Measurements from ENCODE around the gene ERP27.

Gene ERP27

DNA sequence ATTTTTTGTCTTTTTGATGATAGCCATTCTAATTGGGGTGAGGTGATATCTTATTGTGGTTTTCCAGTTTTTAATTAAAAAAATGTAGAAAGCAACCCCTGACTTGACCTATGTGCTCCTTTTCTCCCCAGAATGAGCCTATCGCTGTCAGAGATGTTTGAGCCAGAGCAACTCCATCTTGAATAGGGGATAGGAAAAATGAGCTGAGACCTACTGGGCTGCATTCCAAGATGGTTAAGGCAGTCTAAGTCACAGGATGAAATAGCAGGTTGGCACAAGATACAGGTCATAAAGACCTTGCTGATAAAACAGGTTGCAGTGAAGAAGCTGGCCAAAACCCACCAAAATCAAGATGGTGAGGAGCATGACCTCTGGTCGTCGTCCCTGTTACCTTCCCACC, 13.8 kb downstream of the ERP27 start:
- Histone ChIP-seq H3K9me3 (ENCODE audit: control insufficient read depth, low read length) (no peaks in the 10 kb centered on the region), H3K27me3 (ENCODE audit: control insufficient read depth, insufficient read depth, low read length) (no peaks in the 10 kb centered on the region), H3K36me3 (ENCODE audit: control insufficient read depth, insufficient read depth, low read length) (peaks cover 2% of the 10 kb centered on the region), H3K79me2 (no peaks in the 10 kb centered on the region), H3K4me3 (ENCODE audit: low read depth, low read length) (no peak overlapping the region), H3K4me1 (no peaks in the 10 kb centered on the region), H3K27ac (no peak overlapping the region), H3K9ac (no peak overlapping the region), H2AFZ (no peak overlapping the region), H3K4me2 (ENCODE audit: low read length) (no peak overlapping the region)
- TF ChIP-seq, protein P1, sequence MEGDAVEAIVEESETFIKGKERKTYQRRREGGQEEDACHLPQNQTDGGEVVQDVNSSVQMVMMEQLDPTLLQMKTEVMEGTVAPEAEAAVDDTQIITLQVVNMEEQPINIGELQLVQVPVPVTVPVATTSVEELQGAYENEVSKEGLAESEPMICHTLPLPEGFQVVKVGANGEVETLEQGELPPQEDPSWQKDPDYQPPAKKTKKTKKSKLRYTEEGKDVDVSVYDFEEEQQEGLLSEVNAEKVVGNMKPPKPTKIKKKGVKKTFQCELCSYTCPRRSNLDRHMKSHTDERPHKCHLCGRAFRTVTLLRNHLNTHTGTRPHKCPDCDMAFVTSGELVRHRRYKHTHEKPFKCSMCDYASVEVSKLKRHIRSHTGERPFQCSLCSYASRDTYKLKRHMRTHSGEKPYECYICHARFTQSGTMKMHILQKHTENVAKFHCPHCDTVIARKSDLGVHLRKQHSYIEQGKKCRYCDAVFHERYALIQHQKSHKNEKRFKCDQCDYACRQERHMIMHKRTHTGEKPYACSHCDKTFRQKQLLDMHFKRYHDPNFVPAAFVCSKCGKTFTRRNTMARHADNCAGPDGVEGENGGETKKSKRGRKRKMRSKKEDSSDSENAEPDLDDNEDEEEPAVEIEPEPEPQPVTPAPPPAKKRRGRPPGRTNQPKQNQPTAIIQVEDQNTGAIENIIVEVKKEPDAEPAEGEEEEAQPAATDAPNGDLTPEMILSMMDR (IDR thresholded peaks at IDR 0.05): no peak

DNA sequence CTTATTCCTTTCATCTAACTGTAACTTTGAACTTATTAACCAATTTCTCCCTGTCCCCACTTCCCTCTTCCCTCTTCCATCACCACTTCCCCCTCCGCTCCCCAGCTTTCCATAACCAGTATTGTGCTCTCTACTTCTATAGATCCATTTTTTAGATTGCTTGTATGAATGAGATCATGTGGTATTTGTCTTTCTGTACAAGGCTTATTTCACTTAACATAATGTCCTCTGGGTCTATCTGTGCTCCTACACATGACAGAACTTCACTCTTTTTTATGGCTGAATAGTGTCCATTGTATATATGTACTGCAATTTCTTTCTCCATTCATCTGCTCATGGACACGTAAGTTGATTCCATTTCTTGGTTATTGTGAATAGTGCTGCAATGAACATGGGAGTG, 14.4 kb downstream of the ERP27 start:
- H3K9me3 ChIP-seq (ENCODE audit: control insufficient read depth, low read length): no peaks in the 10 kb centered on the region
- TF ChIP-seq, protein P1 (IDR thresholded peaks at IDR 0.05): no peak
- H3K36me3 ChIP-seq (ENCODE audit: control insufficient read depth, insufficient read depth, low read length): peaks cover 2% of the 10 kb centered on the region
- H3K4me1 ChIP-seq: no peaks in the 10 kb centered on the region
- no peaks in the 10 kb centered on the region for H3K27me3 ChIP-seq (ENCODE audit: control insufficient read depth, insufficient read depth, low read length)
- H3K27ac ChIP-seq: no peak overlapping the region
- H3K4me3 ChIP-seq (ENCODE audit: low read depth, low read length): no peak overlapping the region
- H2AFZ ChIP-seq: no peak overlapping the region
- H3K9ac ChIP-seq: no peak overlapping the region
- no peak overlapping the region for H3K4me2 ChIP-seq (ENCODE audit: low read length)
- H3K79me2 ChIP-seq: no peaks in the 10 kb centered on the region

DNA sequence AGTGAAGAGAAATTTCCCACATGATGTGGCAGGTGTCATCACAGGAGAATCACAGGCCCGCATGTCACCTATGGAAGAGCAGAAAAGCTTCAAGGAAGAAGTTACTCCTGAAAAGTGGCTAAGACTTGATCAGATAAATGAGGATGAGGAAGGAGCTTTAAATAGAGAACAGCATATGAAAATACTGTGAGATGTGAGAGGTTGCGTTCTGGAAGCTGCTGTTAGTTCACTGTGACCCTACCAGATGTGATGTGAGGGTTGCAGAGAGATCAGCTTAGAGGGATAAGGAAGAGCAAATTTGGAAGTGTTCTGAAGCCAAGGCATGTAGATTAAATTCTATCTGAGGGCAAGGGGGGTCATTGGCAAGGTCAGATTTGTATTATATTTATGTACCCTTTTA, 17.1 kb downstream of the ERP27 start:
- Histone ChIP-seq H3K9ac (no peak overlapping the region), H3K27me3 (ENCODE audit: control insufficient read depth, insufficient read depth, low read length) (no peaks in the 10 kb centered on the region), H3K4me2 (ENCODE audit: low read length) (no peak overlapping the region), H3K4me3 (ENCODE audit: low read depth, low read length) (no peak overlapping the region), H3K27ac (no peak overlapping the region), H3K4me1 (no peaks in the 10 kb centered on the region), H2AFZ (no peak overlapping the region), H3K36me3 (ENCODE audit: control insufficient read depth, insufficient read depth, low read length) (peaks cover 2% of the 10 kb centered on the region), H3K79me2 (no peaks in the 10 kb centered on the region), H3K9me3 (ENCODE audit: control insufficient read depth, low read length) (no peaks in the 10 kb centered on the region)
- TF ChIP-seq, protein P1 (IDR thresholded peaks at IDR 0.05): no peak

- no peak overlapping the region for H3K27ac ChIP-seq
These were observed 17.7 kb downstream of the ERP27 start for GRCh38 chr12:14920475-14921126.

More at GRCh38 chr12:14920475-14921126, 17.7 kb downstream of the ERP27 start:
- Histone ChIP-seq H3K9ac (no peak overlapping the region), H3K4me1 (no peaks in the 10 kb centered on the region), H3K4me2 (ENCODE audit: low read length) (no peak overlapping the region), H3K79me2 (no peaks in the 10 kb centered on the region), H3K4me3 (ENCODE audit: low read depth, low read length) (no peak overlapping the region), H3K9me3 (ENCODE audit: control insufficient read depth, low read length) (no peaks in the 10 kb centered on the region), H2AFZ (no peak overlapping the region), H3K36me3 (ENCODE audit: control insufficient read depth, insufficient read depth, low read length) (peaks cover 2% of the 10 kb centered on the region), H3K27me3 (ENCODE audit: control insufficient read depth, insufficient read depth, low read length) (no peaks in the 10 kb centered on the region)
- TF ChIP-seq, protein P1 (IDR thresholded peaks at IDR 0.05): no peak

All from parathyroid adenoma (tissue), 2 donors.